IPS-20b (cell line): ENCODE data around the gene LYZL1.

Source experiments
- H3K27ac ChIP-seq: one replicate; pipeline ENCODE4 v1.5.1; 2013; ENCODE audit warnings: low read length
- H3K27me3 ChIP-seq: 2 replicates; pipeline ENCODE4 v1.6.1; 2013; ENCODE audit warnings: mild to moderate bottlenecking, low read length, inconsistent platforms; ENCODE audit not compliant: insufficient read depth
- H3K36me3 ChIP-seq: 2 replicates; pipeline ENCODE4 v1.6.1; 2013; ENCODE audit warnings: low read depth, mild to moderate bottlenecking, inconsistent platforms, low read length, moderate library complexity; ENCODE audit not compliant: insufficient read depth
- H3K4me1 ChIP-seq: 2 replicates; pipeline ENCODE4 v1.6.1; 2013; ENCODE audit warnings: mild to moderate bottlenecking, control low read depth, inconsistent platforms, low read length, moderate library complexity; ENCODE audit not compliant: insufficient read depth
- H3K4me3 ChIP-seq: 2 replicates; pipeline ENCODE4 v1.5.1; 2013; ENCODE audit warnings: mild to moderate bottlenecking, low read length, inconsistent platforms
- H3K9ac ChIP-seq: 2 replicates; pipeline ENCODE4 v1.6.1; 2013; ENCODE audit warnings: low read depth, mild to moderate bottlenecking, inconsistent platforms, low read length, moderate library complexity
- H3K9me3 ChIP-seq: 2 replicates; pipeline ENCODE4 v1.6.1; 2013; ENCODE audit warnings: mild to moderate bottlenecking, low read depth, low read length, inconsistent platforms; ENCODE audit not compliant: insufficient read depth

LYZL1 gene

DNA sequence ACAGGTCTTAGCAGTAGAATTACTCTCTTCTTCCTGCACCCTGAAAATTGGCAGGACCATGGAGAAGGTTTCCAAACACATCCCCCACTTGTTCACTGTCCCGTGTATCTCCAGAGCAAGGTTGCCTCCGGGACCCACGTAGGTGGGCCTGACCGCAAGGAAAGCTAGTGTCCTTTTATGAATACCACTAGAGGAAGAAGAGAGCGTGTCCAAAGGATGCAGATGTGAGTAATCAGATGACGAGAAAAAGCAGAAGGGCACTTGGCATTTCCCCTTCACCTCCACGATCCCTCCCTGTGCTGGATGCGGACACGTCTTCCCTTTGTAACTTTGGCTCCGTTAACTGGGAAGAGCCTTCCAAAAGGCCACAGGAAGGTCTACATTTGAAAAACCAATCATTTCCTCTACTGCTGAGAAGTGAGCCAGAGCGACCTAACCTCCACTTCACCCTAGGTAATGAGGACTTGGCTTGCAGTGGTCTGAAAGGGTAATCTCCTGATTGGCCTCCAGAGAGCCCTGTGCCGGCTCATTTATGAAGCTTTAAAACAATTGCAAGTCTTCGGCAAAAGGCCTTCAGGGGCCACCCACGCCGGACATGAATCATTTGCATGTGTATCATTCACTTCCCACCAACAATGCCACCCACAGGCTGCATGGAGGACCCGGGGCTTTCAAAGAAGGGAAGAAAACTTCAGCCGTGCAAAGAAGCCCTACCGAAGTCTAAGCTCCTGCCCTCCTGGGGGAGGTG, 55.4 kb downstream of the LYZL1 start:
- Histone ChIP-seq H3K27ac (no peak overlapping the region), H3K27me3 (no peaks in the 10 kb centered on the region), H3K4me1 (peaks cover 14% of the 10 kb centered on the region; the same call in 1 of the 2 replicates), H3K4me3 (no peak overlapping the region), H3K36me3 (no peaks in the 10 kb centered on the region), H3K9me3 (peaks cover 16% of the 10 kb centered on the region), H3K9ac (no peak overlapping the region)

DNA sequence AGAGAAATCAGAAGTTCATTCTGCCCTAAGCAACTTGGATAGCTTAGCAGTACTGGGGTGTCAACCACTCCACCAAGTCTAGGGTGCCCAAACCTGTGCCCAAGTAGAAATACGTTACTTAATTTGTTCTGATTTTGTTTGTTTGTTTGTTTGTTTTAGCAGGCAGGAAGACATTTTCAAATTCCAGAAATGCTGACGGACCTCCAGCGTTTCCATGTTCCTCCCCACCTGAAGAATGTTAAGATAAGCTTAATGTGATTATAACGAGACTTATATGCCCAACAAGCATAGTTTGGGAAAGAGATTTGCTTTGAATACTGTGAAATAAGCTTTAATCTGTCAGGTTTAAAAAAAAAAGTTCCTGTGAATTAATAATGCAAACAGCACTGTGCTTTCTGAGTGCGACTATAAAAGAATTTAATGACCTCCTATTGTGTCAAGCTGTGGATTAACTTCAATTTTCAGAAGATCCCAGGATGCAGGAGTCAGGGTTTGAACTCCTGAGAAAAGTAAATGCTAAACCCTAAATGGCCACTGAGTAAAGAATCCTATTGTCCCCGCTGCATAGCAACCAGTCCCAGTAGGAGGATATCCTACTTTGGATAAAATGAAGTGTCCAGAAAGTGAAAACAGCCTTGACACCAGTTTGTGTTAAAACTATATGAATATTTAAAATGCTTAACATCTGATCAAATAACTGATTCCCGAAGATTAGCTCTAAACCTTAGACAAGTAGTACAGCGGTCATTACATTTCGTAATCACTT, 56.5 kb downstream of the LYZL1 start:
- Histone ChIP-seq H3K27ac (no peak overlapping the region), H3K27me3 (no peaks in the 10 kb centered on the region), H3K4me1 (peaks cover 14% of the 10 kb centered on the region; the same call in 1 of the 2 replicates), H3K9ac (no peak overlapping the region), H3K4me3 (no peak overlapping the region), H3K9me3 (peaks cover 16% of the 10 kb centered on the region), H3K36me3 (no peaks in the 10 kb centered on the region)

DNA sequence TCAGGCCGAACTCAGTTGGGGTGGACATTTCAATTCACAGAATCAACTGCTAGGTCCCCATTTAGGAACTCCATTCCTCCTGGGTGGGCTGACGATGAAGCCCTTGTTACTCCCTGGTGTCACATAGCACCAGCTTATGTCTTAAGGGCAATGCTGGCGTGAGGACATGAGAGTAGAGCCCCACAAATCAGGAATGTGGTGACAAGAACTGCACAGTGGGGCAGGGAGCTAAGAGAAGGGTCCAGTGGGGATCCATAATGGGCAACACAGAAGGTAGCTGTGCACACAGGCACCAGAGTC, 57.0 kb downstream of the LYZL1 start:
- H3K9ac ChIP-seq, result no peak overlapping the region
- no peaks in the 10 kb centered on the region for H3K36me3 ChIP-seq
- no peak overlapping the region for H3K4me3 ChIP-seq
- peaks cover 14% of the 10 kb centered on the region; the same call in 1 of the 2 replicates for H3K4me1 ChIP-seq
- H3K27me3 ChIP-seq, result no peaks in the 10 kb centered on the region
- H3K27ac ChIP-seq, result no peak overlapping the region
- H3K9me3 ChIP-seq, result peaks cover 16% of the 10 kb centered on the region

DNA sequence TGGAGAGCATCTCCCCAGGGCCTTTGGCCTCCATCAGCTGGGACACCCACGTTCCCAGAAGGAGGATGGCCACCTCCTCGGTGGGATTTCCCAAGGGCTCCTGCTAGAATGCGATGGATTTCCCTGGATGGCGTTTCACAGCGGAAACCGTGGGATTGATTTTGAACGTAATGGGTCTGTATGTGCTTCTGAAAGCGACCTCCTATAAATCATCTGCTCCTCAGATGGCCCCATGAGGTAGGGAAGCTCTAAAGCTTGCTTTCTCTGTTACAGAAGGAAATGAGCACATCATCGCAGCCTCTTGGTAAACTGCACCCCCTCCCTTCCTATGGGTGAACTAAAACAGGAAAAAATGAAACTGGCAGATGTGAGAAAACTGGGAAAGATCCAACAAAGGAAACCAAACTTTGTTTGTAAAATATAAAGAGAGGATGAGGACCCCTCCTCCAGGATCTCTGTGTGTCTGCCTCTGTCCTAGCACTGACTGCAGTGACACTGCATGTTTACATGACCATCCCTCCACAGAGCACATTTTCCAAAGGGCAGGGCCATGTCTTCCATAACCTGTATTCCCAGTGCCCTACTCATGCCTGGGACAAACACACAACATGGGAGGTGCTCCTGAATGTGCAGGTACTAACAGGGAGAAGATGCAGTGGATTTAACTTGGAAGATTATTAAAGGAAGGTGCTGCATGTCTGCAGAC, 57.6 kb downstream of the LYZL1 start:
- Histone ChIP-seq H3K4me1 (peaks cover 14% of the 10 kb centered on the region; the same call in 1 of the 2 replicates), H3K36me3 (no peaks in the 10 kb centered on the region), H3K4me3 (no peak overlapping the region), H3K9ac (no peak overlapping the region), H3K9me3 (peaks cover 16% of the 10 kb centered on the region), H3K27ac (no peak overlapping the region), H3K27me3 (no peaks in the 10 kb centered on the region)

DNA sequence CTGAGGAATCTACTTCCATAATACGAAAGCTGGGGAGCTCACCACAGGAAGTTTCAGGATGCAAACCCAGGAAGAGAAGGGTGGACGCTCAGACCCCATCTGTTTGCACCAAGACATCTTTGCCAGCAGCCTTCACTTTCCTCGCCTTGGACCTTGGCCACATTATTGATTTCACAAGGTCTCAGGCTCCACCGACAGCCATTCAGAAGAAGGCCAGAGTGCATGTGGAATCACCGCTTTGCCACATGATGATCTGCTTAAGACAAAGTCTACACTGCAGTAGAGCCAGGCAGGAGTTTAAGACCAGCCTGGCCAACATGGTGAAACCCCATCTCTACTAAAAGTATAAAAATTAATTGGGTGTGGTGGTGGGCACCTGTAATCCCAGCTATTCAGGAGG, 60.0 kb downstream of the LYZL1 start:
- Histone ChIP-seq H3K27ac (no peak overlapping the region), H3K9ac (no peak overlapping the region), H3K4me1 (peaks cover 14% of the 10 kb centered on the region; the same call in 1 of the 2 replicates), H3K9me3 (no peaks in the 10 kb centered on the region), H3K27me3 (no peaks in the 10 kb centered on the region), H3K36me3 (no peaks in the 10 kb centered on the region), H3K4me3 (no peak overlapping the region)

DNA sequence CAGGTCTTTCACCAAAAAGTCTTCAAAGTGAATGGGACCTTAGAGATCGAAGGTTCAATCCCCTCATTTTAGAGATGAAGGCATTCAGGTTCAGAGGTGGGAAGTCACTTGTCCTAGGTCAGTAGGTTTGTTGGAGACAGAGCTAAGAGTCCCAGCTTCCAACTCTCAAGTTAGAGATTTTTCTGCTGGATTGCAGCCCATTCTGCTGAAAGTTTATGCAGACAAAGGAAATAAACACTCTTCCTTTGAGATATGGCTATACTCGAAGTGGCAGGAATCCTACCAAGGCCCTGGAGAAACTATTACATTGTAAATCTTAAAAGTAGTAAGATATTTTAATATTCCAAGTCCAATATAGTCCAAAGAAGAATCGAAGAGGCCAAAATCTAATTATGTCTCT, 64.4 kb downstream of the LYZL1 start:
- no peaks in the 10 kb centered on the region for H3K36me3 ChIP-seq
- H3K4me1 ChIP-seq, result peaks cover 2% of the 10 kb centered on the region; the same call in 1 of the 2 replicates
- no peak overlapping the region for H3K9ac ChIP-seq
- H3K4me3 ChIP-seq, result no peak overlapping the region
- H3K27ac ChIP-seq, result no peak overlapping the region
- H3K27me3 ChIP-seq, result no peaks in the 10 kb centered on the region
- H3K9me3 ChIP-seq, result no peaks in the 10 kb centered on the region

DNA sequence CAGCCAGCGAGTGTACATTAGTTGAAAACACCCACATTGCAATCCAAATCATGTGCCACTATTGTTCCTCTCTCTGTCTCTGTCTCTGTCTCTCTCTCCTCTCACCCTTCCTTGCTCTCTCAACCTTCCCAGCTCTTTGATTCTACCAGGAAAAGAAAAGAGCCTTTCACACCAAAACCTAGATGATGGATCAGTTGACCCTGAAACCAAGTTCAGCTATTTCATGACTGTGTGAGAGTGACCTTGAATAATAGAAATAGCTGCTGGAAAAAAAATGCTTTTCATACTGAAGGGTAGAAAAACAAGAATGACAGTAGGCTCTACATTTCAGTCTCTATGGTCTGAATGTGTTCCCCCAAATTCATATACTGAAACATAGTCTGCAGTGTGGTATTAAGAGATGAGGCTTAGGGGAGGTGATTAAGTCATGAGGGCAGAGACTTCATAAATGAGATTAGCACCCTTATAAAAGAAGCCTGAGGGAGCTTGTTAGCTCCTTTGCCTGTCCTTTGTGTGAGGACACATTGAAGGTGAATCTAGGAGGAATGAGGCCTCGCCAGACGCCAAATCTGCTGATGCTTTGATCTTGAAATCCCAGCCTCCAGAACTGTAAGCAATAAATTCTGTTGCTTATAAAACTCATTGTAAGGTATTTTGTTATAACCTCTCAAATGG, 65.2 kb downstream of the LYZL1 start:
- H3K9ac ChIP-seq, result no peak overlapping the region
- peaks cover 2% of the 10 kb centered on the region; the same call in 1 of the 2 replicates for H3K4me1 ChIP-seq
- H3K36me3 ChIP-seq, result no peaks in the 10 kb centered on the region
- H3K27me3 ChIP-seq, result no peaks in the 10 kb centered on the region
- no peaks in the 10 kb centered on the region for H3K9me3 ChIP-seq
- H3K4me3 ChIP-seq, result no peak overlapping the region
- no peak overlapping the region for H3K27ac ChIP-seq

DNA sequence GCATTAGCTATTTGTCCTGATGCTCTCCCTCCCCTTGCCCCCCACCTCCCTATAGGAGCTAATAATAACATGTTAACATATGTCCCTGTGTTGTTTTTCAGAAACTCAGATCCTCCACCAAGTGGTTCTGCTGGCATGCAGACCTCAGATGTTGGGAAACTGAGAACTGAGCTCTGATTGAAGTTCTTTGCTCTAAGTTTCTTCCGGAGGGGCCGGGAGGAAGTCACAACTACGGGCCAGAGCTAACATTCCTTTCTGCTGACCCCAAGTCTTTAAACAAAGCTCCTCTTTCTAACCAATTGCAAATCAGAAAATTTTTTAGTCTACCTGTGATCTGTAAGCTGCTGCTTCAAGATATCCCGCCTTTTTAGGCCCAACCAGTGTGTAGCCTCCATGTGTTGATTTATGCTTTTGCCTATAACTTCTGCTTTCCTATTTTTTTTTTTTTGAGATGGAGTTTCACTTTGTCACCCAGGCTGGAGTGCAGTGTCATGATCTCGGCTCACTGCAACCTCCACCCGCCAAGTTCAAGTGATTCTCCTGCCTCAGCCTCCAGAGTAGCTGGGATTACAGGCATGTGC, 66.6 kb downstream of the LYZL1 start:
- Histone ChIP-seq H3K9ac (no peak overlapping the region), H3K27ac (no peak overlapping the region), H3K27me3 (no peaks in the 10 kb centered on the region)

DNA sequence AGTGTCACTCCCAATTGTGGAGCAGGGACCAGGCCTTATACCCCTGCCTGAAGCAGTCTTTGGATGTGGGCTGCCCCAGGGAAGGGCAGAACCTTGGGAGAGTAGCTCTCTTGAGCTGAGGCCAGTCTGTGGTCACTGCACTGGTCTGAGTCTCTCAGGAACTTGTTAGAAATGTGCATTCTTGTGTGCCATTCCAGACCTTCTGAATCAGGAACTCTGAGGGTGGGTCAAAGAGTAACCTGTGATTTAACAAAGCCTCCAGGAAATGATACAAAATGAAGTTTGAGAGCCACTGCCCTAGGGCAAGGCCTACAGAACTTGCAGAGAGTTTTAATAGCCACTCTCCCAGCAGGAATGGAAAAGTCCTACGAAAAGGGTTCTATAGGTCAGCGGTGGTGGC, 68.1 kb downstream of the LYZL1 start:
- H3K4me3 ChIP-seq, result no peak overlapping the region
- no peaks in the 10 kb centered on the region for H3K27me3 ChIP-seq
- peaks cover 2% of the 10 kb centered on the region; the same call in 1 of the 2 replicates for H3K4me1 ChIP-seq
- H3K36me3 ChIP-seq, result no peaks in the 10 kb centered on the region
- no peak overlapping the region for H3K27ac ChIP-seq
- H3K9ac ChIP-seq, result no peak overlapping the region
- H3K9me3 ChIP-seq, result no peaks in the 10 kb centered on the region

More for the DNA sequence above, 66.6 kb downstream of the LYZL1 start:
- no peaks in the 10 kb centered on the region for H3K9me3 ChIP-seq
- H3K4me1 ChIP-seq, result peaks cover 2% of the 10 kb centered on the region; the same call in 1 of the 2 replicates
- H3K36me3 ChIP-seq, result no peaks in the 10 kb centered on the region
- no peak overlapping the region for H3K4me3 ChIP-seq

DNA sequence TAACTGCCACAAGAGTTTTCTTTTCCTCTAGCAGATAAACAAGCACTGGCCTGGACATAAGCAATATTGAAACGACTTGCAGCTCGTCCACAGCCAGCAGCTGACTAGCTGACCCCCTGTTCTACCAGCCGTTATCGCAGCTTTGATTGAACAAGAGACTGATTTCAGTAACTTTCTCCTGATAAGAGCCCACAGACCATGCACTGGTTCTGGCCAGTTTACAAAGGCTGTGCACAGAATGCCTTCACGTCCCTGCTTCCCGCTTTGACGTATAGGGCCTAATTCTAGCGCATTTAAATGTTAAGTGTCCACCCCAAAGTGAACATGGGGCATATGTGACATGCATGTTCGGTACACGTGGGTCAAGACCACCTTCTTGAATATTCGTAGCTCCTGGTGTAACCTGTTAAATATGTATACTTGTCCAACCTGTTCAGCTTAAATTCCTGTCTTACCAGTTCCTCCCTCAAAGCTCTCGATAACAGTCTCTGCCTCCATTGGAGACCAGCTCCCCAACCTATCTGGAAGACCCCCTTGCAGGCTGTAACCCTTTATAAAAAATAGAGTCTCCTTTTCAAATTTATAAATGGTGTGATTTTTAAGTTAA, 69.2 kb downstream of the LYZL1 start:
- Histone ChIP-seq H3K36me3 (no peaks in the 10 kb centered on the region), H3K27me3 (no peaks in the 10 kb centered on the region), H3K9ac (no peak overlapping the region), H3K27ac (no peak overlapping the region), H3K4me1 (peaks cover 2% of the 10 kb centered on the region; the same call in 1 of the 2 replicates), H3K4me3 (no peak overlapping the region), H3K9me3 (no peaks in the 10 kb centered on the region)
